Fibroblast of the aortic adventitia (primary cell): ENCODE measurements around the gene GPRC5B. TPM values are rescaled to one million over a fixed set of nuclear protein-coding genes. Genes with fewer than 3 reads are reported as not detected.

Source experiments
- DNase-seq: peaks from one replicate; pipeline ENCODE4 v3.0.0-alpha.2; 2010; ENCODE audit warnings: low read depth
- H3K4me3 ChIP-seq: 2 replicates; pipeline ENCODE4 v1.5.1; 2011; ENCODE audit warnings: low read depth, mild to moderate bottlenecking, control low read depth, low read length, moderate library complexity
- CTCF ChIP-seq: IDR thresholded peaks from 2 replicates; pipeline ENCODE4 v1.5.1; 2011; ENCODE audit warnings: mild to moderate bottlenecking, low read length, control low read depth, inconsistent platforms; ENCODE audit not compliant: insufficient read depth
- total RNA-seq: library from RNA; depleted of rRNA; stranded (reverse); fragments of >200 nt; gene quantifications from 2 replicates; pipeline ENCODE4 v1.2.3, GENCODE V29; 2012; ENCODE audit warnings: low replicate concordance

The GPRC5B gene
- total RNA-seq, 1 donor, result 20.2 TPM

DNA sequence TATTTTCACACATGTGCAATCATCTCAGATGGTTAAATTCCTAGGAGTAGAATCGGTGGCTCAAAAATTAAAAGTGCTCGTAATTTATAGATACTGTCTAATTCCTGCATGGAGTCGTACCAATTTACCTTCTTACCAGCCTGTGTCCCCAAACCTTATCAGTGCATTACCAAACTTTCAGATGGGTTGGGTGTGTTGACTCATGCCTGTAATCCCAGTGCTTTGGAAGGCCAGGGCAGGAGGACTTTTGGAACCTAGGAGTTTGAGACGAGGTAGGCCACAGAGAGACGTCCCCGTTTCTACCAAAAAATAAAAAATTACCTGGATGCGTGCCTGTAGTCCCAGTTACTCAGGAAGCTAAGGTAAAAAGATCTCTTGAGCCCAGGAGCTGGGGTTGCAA, 34.5 kb upstream of the GPRC5B start:
- no peak for TF ChIP-seq CTCF
- DNase-seq, result no peak
- no peak overlapping the region for H3K4me3 ChIP-seq

- no peak for TF ChIP-seq CTCF
- no peak for DNase-seq
- H3K4me3 ChIP-seq, result no peak overlapping the region
These were observed 31.4 kb upstream of the GPRC5B start for GRCh38 chr16:19916064-19916463.

DNA sequence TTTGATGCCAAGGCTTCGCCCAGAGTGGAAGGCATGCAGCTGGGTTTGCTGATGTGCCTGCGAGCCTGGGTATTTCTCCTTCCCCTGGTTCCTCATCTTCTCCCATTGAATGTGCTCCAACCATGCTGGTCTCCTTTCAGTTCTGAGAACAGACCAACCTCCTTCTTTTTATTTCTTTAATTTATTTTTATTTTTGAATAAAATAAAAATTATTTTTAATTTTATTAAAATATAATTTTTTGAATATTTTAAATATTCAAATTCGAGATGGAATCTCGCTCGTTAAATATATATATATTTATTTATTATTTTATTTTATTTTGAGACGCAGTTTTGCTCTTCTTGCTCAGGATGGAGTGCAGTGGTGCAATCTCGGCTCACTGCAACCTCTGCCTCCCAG, 30.2 kb upstream of the GPRC5B start:
- H3K4me3 ChIP-seq, result no peak overlapping the region
- TF ChIP-seq CTCF, result no peak
- DNase-seq, result no peak

DNA sequence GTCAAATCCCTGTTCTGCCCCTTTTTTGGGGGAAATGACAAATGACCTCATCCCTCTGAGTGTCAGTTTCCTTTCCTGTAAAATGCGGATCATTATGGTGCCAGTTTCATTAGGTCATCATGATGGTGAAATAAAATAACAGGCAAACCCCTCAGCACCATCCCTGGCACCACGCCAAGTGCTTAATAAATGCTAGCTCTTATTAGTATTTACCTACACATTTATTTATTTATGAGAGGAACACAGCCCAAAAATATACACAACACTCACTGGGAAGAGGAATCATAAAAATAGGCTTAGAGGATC, 28.6 kb upstream of the GPRC5B start:
- no peak for TF ChIP-seq CTCF
- DNase-seq, result no peak
- H3K4me3 ChIP-seq, result no peak overlapping the region

GRCh38 chr16:19912455-19913339, 28.0 kb upstream of the GPRC5B start:
- peak; percentile 14 for DNase-seq
- H3K4me3 ChIP-seq, result no peak overlapping the region
- TF ChIP-seq CTCF, result no peak

DNA sequence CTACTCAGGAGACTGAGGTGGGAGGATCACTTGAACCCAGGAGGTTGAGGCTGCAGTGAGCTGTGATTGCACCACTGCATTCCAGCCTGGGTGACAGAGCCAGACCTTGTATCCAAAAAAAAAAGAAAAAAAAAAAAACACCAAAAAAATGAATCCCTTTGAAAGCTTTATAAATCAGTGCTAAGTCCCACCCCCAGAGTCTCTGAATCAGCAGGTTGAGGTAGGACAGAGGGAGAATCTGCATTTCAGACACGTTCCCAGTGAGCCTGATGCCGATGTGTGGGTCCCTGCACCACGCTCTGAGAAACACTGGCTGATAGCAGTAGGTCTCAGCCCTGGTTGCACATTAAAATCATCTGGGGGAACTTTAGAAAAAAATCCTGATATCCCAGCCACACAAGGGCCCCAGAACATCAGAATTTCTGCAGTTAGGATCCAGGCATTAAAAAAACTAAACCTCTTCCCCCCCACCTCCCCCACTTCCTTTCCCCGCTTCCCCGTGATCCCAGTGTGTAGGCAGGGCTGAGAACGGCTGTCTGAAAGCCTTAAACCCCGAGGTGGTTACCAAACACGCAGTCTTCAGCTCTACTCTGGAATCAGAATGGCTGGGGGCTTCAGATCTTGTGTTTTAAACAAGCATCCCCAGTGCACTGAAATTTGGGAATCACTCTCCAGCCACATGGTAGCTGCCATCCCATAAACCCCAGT, 27.3 kb upstream of the GPRC5B start:
- no peak for TF ChIP-seq CTCF
- no peak overlapping the region for H3K4me3 ChIP-seq
- DNase-seq, result no peak
